Measurements from ENCODE around the gene PLCL1.
"Not testable (repeated sequence)": the region's sequence is repeated elsewhere in the genome, so short reads cannot be mapped to it uniquely, and the experiment has no call there.

The PLCL1 gene

GRCh38 chr2:198136142-198136541, 331.7 kb downstream of the PLCL1 start:
- FAIRE-seq: no peak

DNA sequence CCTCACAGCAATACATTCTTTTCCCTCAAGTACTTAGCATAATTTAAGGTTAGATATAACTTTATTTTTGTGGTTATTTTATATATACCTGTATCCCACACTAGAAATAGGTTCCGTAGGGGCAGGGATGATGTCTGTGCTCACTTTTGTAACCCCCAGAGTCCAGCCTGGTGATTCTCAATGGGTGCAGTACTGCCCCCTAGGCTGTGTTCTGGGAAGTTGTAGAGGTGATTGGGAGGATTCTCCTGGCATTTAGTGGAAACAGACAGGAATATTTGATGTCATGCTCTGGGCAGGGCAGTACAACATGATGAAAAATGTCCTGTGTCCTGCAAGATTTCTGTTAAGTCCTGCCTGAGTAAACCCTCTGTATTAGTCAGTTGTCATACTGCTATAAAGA, 333.3 kb downstream of the PLCL1 start:
- FAIRE-seq: no peak

GRCh38 chr2:198141726-198142125, 337.3 kb downstream of the PLCL1 start:
- no peak for FAIRE-seq

GRCh38 chr2:198143156-198143555, 338.8 kb downstream of the PLCL1 start:
- no peak for FAIRE-seq

- no peak for FAIRE-seq
These were observed 339.4 kb downstream of the PLCL1 start for GRCh38 chr2:198143793-198144192.

DNA sequence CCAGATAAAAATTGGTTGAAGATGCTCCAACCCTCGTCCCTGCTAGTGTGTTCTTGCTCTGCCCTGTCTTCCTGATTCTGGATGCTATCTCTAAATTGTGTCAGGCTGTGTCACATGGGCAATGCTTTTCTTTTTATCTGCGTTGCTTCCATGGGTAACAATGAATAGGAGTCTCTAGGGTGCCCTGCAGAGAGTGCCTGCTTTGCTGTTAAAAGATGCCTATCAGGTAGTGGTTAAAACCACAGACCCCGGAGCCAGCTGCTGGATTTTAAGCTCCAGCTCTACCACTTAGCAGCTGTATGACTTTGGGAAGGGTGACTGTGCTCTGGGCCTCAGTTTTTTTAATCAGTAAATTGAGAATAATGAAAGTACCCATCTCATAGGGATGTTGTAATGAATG, 340.3 kb downstream of the PLCL1 start:
- FAIRE-seq: no peak

GRCh38 chr2:198146346-198146940, 342.1 kb downstream of the PLCL1 start:
- FAIRE-seq: no peak

DNA sequence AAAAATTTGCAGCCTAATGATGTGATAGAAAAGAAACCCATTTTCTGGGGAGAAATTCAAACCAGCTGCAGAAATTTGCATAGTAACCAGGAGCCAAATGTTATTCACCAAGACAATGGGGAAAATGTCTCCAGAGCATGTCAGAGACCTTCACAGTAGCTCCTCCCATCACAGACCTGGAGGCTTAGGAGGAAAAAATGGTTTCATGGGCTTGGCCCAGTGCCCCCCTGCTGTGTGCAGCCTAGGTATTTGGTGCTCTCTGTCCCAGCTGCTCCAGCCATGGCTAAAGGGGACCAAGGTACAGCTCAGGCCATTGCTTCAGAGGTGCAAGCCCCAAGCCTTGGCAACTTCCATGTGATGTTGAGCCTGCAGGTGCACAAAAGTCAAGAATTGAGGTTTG, 352.9 kb downstream of the PLCL1 start:
- FAIRE-seq: no peak

DNA sequence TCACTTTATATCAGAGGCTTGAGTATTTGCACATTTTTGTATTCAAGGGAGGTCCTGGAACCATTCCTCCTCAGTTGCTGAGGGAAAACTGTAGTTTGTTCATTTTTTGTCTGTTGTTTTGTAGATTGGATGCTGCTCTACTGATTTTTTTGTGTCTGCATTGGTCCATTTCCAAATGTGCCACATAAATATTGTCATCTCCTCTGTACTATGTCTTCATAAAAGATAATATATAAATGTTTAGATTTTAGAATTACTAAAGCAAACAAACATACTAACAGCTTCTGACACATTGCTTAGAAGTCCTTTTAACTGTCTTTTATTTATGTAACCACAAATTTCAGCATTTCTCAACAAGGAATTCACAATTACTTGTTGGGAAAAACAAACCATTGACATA, 356.8 kb downstream of the PLCL1 start:
- FAIRE-seq: peak; percentile 86

GRCh38 chr2:198162276-198162675, 357.9 kb downstream of the PLCL1 start:
- no peak for FAIRE-seq

- FAIRE-seq: no peak
These were observed 360.4 kb downstream of the PLCL1 start for GRCh38 chr2:198164843-198165242.

- no peak for FAIRE-seq
These were observed 360.9 kb downstream of the PLCL1 start for GRCh38 chr2:198165289-198165688.

DNA sequence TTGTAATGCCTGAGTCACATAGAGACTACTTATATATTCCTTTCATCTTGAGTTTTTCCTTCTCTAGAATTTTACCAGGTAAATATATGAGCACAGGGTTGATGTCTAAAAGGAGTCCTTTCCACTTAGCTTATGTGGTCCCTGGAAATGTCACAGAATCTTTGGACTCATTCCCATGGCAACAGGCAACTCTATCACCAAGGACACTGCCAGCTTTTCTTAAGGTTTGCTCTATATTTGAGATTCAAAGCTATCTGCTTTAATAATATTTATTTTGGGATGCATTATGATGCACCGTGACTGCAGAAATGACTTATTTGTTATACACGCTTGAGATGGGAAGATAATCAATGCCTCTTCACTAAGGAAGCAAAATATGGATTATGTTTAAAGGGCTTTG, 363.0 kb downstream of the PLCL1 start:
- no peak for FAIRE-seq

DNA sequence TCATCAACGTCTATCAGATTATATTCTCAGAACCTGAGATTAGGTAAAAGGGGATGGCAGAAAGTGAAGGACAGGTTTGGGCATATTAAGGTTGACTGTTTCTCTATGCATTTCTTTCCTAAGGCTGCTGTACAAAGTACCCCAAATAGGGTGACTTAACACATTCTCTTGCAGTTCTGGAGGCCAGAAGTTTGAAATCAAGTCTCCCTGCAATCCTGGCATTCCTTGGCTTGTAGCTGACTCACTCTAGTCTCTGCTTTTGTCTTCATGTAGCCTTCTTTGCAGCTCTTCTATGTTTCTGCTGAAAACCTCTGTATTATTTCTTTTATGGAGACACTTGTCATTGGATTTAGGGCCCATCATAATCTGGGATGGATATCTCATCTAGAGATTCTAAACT, 364.3 kb downstream of the PLCL1 start:
- no peak for FAIRE-seq

DNA sequence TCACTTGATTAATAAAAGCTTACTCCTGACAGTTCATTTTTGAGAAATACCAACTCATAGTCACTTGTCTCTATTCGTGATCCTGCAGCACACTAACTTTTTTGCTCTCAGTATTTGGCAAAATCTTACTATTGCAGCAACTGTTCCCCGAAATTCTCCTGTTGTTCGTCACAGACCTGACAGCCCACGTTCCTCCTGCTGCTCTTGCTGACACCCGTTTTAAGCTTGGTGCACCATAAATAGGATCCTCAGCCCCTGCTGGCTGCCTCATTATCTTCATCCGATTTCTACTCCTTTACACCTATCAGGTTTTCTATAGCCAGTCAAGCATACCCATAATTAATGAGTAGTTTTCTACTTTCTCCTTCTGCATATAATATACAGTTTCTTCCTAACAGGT, 368.8 kb downstream of the PLCL1 start:
- FAIRE-seq: no peak

GRCh38 chr2:198173864-198174263, 369.5 kb downstream of the PLCL1 start:
- FAIRE-seq: no peak

DNA sequence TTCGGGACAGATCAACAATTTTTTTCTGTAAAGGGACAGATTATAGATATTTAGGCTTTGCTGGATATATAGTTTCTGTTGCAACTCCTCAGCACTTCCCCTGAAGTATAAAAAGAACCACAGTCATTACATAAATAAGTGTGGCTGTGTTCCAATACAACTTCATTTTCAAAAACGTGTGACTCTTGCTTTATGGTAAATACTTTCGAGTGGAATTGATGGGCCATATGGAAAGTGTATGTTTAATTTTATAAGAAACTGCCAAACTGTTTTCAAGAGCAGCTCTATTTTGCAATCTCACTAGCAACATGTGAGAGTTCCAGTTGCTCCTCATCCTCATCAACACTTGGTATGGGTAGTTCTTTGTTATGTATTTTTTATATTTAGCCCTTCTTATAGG, 370.9 kb downstream of the PLCL1 start:
- no peak for FAIRE-seq

GRCh38 chr2:198177040-198177439, 372.6 kb downstream of the PLCL1 start:
- FAIRE-seq: no peak

GRCh38 chr2:198178766-198179165, 374.4 kb downstream of the PLCL1 start:
- FAIRE-seq: no peak

DNA sequence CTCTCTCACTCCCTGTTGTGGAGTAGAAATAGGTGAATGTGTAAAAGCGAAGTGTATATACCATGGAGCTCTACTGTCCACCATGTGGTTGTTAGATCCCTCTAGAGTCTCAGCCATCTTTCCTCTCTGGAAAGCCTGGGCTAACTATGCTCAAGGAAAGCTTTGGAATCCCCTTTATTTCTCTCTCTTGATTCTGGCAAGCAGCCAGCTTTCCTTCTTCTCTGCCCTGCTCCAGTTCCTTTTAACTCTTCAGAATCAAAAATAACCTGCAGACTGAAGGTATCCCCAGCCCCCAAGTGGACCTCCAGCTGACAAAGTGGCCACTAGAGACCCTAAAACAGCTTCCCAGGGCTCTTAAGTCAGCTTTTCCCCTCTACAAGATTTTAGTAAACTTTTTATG, 381.9 kb downstream of the PLCL1 start:
- FAIRE-seq: no peak

DNA sequence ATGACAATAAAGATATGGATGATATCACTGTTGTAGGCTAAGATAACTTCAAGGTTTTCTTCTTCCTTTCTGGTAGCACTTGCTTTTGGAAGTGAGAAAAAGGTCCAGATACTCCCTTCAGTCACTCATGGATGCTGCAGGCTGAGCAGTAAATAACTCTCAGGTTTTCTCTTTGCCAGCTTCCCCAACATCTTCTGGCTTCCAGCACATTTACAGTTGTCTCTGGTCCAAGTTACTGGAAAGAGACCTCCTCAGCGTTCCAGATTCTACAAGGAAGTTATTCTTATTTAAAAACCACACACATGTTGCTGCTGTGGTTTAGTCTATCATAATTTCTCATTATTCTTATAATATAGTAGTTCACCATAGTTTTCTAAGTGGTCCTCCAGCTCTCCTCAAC, 383.4 kb downstream of the PLCL1 start:
- FAIRE-seq: no peak

DNA sequence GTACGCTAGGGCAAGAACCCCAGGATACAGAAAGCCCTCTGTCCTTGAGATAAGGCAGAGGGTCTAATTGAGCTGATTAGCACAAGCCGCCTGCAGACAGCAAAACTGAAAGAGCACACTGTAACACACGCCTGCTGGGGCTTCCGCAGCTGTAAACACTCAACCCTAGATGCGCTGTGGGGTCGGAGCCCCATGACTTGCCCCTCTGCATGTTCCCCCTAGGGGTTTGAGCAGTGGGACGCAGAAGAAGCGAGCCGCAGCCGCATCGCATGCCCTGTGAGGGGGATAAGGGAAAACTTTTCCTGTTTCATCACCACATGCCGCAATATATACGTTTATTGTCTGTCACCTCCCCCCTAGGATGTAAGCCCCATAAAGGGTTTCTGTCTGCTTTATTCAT, 384.6 kb downstream of the PLCL1 start:
- no peak for FAIRE-seq

- FAIRE-seq: no peak
These were observed 387.3 kb downstream of the PLCL1 start for GRCh38 chr2:198191651-198192050.

DNA sequence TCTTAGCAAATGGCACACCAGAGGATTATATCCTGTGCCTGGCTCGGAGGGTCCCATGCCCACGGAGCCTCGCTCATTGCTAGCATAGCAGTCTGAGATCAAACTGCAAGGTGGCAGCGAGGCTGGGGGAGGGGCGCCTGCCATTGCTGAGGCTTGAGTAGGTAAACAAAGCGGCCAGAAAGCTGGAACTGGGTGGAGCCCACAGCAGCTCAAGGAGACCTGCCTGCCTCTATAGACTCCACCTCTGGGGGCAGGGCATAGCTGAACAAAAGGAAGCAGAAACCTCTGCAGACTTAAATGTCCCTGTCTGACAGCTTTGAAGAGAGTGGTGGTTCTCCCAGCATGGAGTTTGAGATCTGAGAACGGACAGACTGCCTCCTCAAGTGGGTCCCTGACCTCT, 392.2 kb downstream of the PLCL1 start:
- not testable (repeated sequence) for FAIRE-seq
